MG63 (cell line): ENCODE data around the gene HNRNPCL1. TPM values are rescaled to one million over a fixed set of nuclear protein-coding genes. Genes with fewer than 3 reads are reported as not detected.
"Not testable (repeated sequence)": the region's sequence is repeated elsewhere in the genome, so short reads cannot be mapped to it uniquely, and the experiment has no call there.

Experiments
- DNase-seq: peaks from one replicate; pipeline ENCODE4 v3.0.0-alpha.2; 2020
- H3K27me3 ChIP-seq: fragments of 250-450 bp; sonication (Bioruptor Pico); 2 replicates; pipeline ENCODE4 v1.5.1; 2020; ENCODE audit warnings: mild to moderate bottlenecking, moderate library complexity
- H3K36me3 ChIP-seq: fragments of 250-450 bp; sonication (Bioruptor Pico); 2 replicates; pipeline ENCODE4 v1.5.1; 2020; ENCODE audit warnings: mild to moderate bottlenecking, moderate library complexity
- H3K4me3 ChIP-seq: fragments of 250-450 bp; sonication (Bioruptor Pico); 2 replicates; pipeline ENCODE4 v1.5.1; 2020; ENCODE audit warnings: mild to moderate bottlenecking, moderate library complexity
- H3K9me3 ChIP-seq: fragments of 250-450 bp; sonication (Bioruptor Pico); 2 replicates; pipeline ENCODE4 v1.5.1; 2020; ENCODE audit warnings: mild to moderate bottlenecking, moderate library complexity
- total RNA-seq: library from RNA; depleted of rRNA; stranded (reverse); fragments of >200 nt; shearing (Covaris generic); gene quantifications from 2 replicates; pipeline ENCODE4 v1.2.3, GENCODE V29; 2014; ENCODE audit warnings: low replicate concordance; rRNA removed

HNRNPCL1 gene
- total RNA-seq: not detected in 2 replicates

- not testable (repeated sequence) for H3K27me3 ChIP-seq, H3K9me3 ChIP-seq, H3K36me3 ChIP-seq
Measured at GRCh38 chr1:12848620-12849019, at the start of gene HNRNPCL1. Gene HNRNPCL1, minus strand, starts transcription at chr1:12848720. Its CDS starts 431 bp downstream, at chr1:12848289.

GRCh38 chr1:12898170-12898569 is 49.6 kb upstream of the HNRNPCL1 start, which contains the start of gene PRAMEF10:
Gene PRAMEF10, minus strand, starts transcription at chr1:12898270. Its CDS starts 2,423 bp downstream, at chr1:12895847.
- not testable (repeated sequence) for H3K36me3 ChIP-seq, DNase-seq, H3K27me3 ChIP-seq

More at GRCh38 chr1:12848620-12849019, at the start of gene HNRNPCL1:
- H3K4me3 ChIP-seq, DNase-seq: not testable (repeated sequence)

DNA sequence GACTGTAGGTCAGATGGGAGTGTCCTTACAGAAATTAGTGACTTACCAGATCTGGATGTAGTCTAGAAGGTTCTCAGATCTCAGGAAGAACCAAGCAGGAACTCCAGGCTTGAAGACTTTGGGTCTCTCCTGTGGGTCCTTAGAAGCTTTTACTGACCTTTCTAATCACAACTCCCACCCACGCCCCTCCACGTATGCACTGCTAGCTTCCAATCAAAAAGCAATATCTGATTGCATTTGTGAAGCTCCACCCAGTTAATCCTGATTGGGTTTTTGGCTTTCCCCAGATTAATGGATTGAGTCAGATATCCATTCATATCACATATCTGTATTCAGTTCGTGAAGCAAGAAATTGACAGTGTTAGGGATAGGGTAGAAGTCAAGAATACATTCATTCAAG is 37.6 kb upstream of the HNRNPCL1 start, which contains the start of gene PRAMEF4:
TSS of gene PRAMEF4 (minus strand) at position 101 of the 400 bp plus-strand sequence. CDS start 2,807 bp downstream, outside the sequence.
- not testable (repeated sequence) for DNase-seq, H3K4me3 ChIP-seq, H3K9me3 ChIP-seq, H3K36me3 ChIP-seq, H3K27me3 ChIP-seq

More at GRCh38 chr1:12898170-12898569, 49.6 kb upstream of the HNRNPCL1 start, which contains the start of gene PRAMEF10:
- H3K9me3 ChIP-seq, H3K4me3 ChIP-seq: not testable (repeated sequence)

DNA sequence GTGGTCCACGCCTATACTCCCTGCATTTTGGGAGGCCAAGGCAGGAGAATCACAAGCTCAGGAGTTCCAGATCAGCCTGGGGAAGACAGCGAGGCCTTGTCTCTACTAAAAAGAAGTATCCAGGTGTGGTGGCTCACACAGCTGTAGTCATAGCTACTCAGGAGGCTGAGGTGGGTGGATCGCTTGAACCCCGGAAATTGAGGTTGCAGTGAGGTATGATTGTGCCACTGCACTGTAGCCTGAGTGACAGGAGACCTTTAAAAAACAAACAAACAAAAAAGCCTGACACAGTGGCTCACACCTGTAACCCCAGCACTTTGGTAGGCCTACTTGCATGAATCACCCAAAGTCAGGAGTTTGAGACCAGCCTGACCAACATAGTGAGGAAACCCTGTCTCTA is 29.9 kb upstream of the HNRNPCL1 start:
- DNase-seq, H3K9me3 ChIP-seq, H3K4me3 ChIP-seq, H3K27me3 ChIP-seq, H3K36me3 ChIP-seq: not testable (repeated sequence)

- not testable (repeated sequence) for H3K9me3 ChIP-seq, H3K36me3 ChIP-seq, H3K27me3 ChIP-seq, H3K4me3 ChIP-seq, DNase-seq
Measured at GRCh38 chr1:12863131-12863880, 14.8 kb upstream of the HNRNPCL1 start.

GRCh38 chr1:12856786-12857185 is 8.3 kb upstream of the HNRNPCL1 start, which contains the start of gene PRAMEF2:
Gene PRAMEF2, plus strand, starts transcription at chr1:12857086. Its CDS starts 1,924 bp downstream, at chr1:12859010.
- not testable (repeated sequence) for H3K27me3 ChIP-seq, H3K4me3 ChIP-seq, H3K36me3 ChIP-seq, H3K9me3 ChIP-seq, DNase-seq

GRCh38 chr1:12851779-12852178 is 3.3 kb upstream of the HNRNPCL1 start:
- Histone ChIP-seq H3K4me3 (no peak overlapping the region), H3K36me3 (no peaks in the 10 kb centered on the region), H3K27me3 (no peaks in the 10 kb centered on the region), H3K9me3 (no peaks in the 10 kb centered on the region)
- DNase-seq: peak; percentile 50

DNA sequence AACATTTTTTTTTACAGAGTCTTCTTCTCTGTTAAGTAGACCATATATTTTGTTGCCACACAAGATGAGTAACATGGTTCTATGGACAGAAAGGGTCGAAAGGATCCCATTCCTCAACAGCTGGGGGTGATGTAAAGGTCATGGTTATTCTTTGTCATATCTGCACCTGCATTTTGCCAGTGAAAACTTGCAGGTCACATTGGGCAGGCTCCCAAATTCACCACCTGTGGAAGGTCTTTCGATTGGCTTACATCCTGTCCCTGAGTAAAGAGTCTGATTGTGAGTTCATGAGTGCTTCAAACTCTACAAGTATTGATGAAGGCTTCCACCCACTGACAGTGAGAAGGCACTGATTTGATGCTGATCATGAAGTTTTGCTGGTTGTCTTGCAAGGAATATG is 15.3 kb downstream of the HNRNPCL1 start:
- not testable (repeated sequence) for DNase-seq, H3K9me3 ChIP-seq, H3K27me3 ChIP-seq, H3K4me3 ChIP-seq, H3K36me3 ChIP-seq

- not testable (repeated sequence) for H3K36me3 ChIP-seq, H3K4me3 ChIP-seq, H3K9me3 ChIP-seq, H3K27me3 ChIP-seq, DNase-seq
Measured at GRCh38 chr1:12831310-12831709, 17.2 kb downstream of the HNRNPCL1 start, which contains the start of gene PRAMEF11. Gene PRAMEF11, minus strand, starts transcription at chr1:12831410. Its CDS starts 2,621 bp downstream, at chr1:12828789.

GRCh38 chr1:12819061-12819460 is 29.5 kb downstream of the HNRNPCL1 start:
- not testable (repeated sequence) for H3K36me3 ChIP-seq, DNase-seq, H3K4me3 ChIP-seq, H3K9me3 ChIP-seq, H3K27me3 ChIP-seq

DNA sequence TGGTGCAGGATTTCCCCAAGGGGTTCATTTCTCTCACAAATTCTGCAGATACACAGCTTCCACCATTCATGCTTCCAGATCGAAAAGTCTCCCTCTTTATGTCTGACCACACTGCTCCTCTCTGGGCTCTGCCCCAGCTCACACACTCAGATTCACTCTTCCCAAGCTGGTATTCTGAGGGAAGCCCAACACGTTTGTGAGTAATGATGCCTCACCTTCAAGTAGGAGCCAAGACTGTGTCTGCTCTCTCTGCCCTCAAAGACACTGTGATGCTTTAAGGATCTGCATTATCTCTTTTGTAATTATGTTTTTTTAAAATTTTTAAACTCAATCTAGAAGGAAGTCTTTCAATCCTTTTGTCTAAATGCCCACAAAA is 37.1 kb downstream of the HNRNPCL1 start:
- peak; percentile 64 for DNase-seq
- no peaks in the 10 kb centered on the region for H3K36me3 ChIP-seq
- H3K4me3 ChIP-seq: no peak overlapping the region
- no peaks in the 10 kb centered on the region; the same call in 1 of the 2 replicates for H3K27me3 ChIP-seq
- no peaks in the 10 kb centered on the region for H3K9me3 ChIP-seq

GRCh38 chr1:12810691-12811408 is 37.7 kb downstream of the HNRNPCL1 start:
- no peaks in the 10 kb centered on the region for H3K9me3 ChIP-seq
- no peak overlapping the region for H3K4me3 ChIP-seq
- no peaks in the 10 kb centered on the region for H3K36me3 ChIP-seq
- no peaks in the 10 kb centered on the region; the same call in 1 of the 2 replicates for H3K27me3 ChIP-seq
- DNase-seq: peak; percentile 55

GRCh38 chr1:12809933-12810332 is 38.6 kb downstream of the HNRNPCL1 start:
- Histone ChIP-seq H3K36me3 (no peaks in the 10 kb centered on the region), H3K9me3 (peaks cover 1% of the 10 kb centered on the region; the same call in 1 of the 2 replicates), H3K27me3 (no peaks in the 10 kb centered on the region; the same call in 1 of the 2 replicates), H3K4me3 (no peak overlapping the region)
- DNase-seq: no peak

GRCh38 chr1:12799730-12800129 is 48.8 kb downstream of the HNRNPCL1 start:
- H3K9me3 ChIP-seq: peaks cover 4% of the 10 kb centered on the region; the same call in 1 of the 2 replicates
- no peaks in the 10 kb centered on the region for H3K36me3 ChIP-seq
- H3K4me3 ChIP-seq: no peak overlapping the region
- H3K27me3 ChIP-seq: 0 out of 2 replicates have a peak, but pooled peaks cover 2% of the 10 kb centered on the region
- no peak for DNase-seq

- Histone ChIP-seq H3K4me3 (no peak overlapping the region), H3K9me3 (no peaks in the 10 kb centered on the region), H3K27me3 (0 out of 2 replicates have a peak, but pooled peaks cover 2% of the 10 kb centered on the region), H3K36me3 (no peaks in the 10 kb centered on the region)
- DNase-seq: peak; percentile 53
Measured at GRCh38 chr1:12798911-12799310, 49.6 kb downstream of the HNRNPCL1 start.
